ENCODE results near the gene TSPAN5. TPM values are rescaled to one million over a fixed set of nuclear protein-coding genes. Genes with fewer than 3 reads are reported as not detected.

The TSPAN5 gene
- total and polyA plus RNA-seq, 8 donors: 1.6 to 90.2 (median 8.5) TPM

GRCh38 chr4:98423009-98423408 is 235.4 kb downstream of the TSPAN5 start:
- DNase-seq: peak in 1 of 2 donors; percentile 28
- H3K4me1 ChIP-seq: no peaks in the 10 kb centered on the region
- no peaks in the 10 kb centered on the region for H3K27me3 ChIP-seq
- H3K27ac ChIP-seq: no peak overlapping the region
- TF ChIP-seq POLR2A (IDR thresholded peaks at IDR 0.05) (no peak), EP300 (IDR thresholded peaks at IDR 0.05) (no peak), POLR2AphosphoS5 (IDR thresholded peaks at IDR 0.05) (no peak), CTCF (IDR thresholded peaks at IDR 0.05) (no peak)
- H3K36me3 ChIP-seq: peaks cover 12 to 66% (median 61%) of the 10 kb centered on the region in 4 donors
- intact Hi-C loops (cut with DNase I; ENCODE audit: low total_unique reads): no loop called here
- no peaks in the 10 kb centered on the region for H3K9me3 ChIP-seq
- WGBS, 5 donors: 69 to 83% (median 80%) methylated on average over 4 of the region's 4 CpGs
- no peak overlapping the region for H3K4me3 ChIP-seq

- DNase-seq: no peak
- H3K36me3 ChIP-seq: peaks cover 12 to 83% (median 75%) of the 10 kb centered on the region in 4 donors
- TF ChIP-seq EP300 (IDR thresholded peaks at IDR 0.05) (no peak), POLR2A (IDR thresholded peaks at IDR 0.05) (no peak), POLR2AphosphoS5 (IDR thresholded peaks at IDR 0.05) (no peak), CTCF (IDR thresholded peaks at IDR 0.05) (no peak)
- no peak overlapping the region for H3K27ac ChIP-seq
- WGBS, 5 donors: 93 to 95% (median 94%) methylated on average over 5 of the region's 5 CpGs
- H3K4me3 ChIP-seq: no peak overlapping the region
- intact Hi-C loops (cut with DNase I; ENCODE audit: low total_unique reads): no loop called here
- no peaks in the 10 kb centered on the region for H3K4me1 ChIP-seq
- no peaks in the 10 kb centered on the region for H3K9me3 ChIP-seq
- no peaks in the 10 kb centered on the region for H3K27me3 ChIP-seq
Measured at GRCh38 chr4:98421111-98421510, 237.3 kb downstream of the TSPAN5 start.

All from stomach (tissue), 9 donors.